ENCODE results near the gene TMED9.

DNA sequence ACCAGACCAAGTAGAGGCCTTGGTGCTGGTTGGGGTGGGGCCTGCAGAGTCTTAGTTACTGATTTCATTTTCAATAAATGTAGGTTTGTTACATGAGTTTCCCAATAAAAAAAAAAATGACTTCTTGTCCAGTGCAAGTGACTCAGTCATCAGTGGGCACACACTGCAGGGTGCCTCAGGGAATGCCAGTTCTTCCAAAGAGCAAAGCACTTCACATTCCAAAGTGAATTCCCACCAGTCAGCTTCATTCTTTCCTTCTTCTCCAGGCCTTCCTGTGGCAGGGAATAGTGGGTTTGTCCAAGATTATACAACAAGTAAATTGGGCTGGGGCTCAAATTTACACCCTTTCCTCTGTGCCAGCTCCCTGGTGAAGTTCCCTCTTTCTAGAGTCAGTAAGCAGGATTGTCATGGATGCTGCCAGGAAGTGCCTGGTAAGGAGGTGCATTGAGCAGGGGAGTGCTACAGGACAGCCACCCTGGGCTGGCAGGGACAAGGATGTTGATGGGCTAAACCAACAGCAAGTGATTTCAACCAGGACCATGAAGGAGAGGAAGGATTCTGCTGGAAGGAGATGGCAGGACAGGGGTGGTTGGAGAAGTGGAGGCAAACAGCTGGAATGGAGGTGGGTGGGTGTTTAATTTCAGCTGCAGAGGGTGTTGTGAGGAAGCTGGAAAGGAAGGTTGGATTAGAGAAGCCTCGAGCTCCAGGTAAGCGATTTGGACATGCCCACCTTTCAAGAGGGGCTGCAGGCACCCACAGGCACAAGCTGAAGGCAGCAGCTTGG lies 4.2 kb downstream of the TMED9 start:
- TF ChIP-seq, protein P1, sequence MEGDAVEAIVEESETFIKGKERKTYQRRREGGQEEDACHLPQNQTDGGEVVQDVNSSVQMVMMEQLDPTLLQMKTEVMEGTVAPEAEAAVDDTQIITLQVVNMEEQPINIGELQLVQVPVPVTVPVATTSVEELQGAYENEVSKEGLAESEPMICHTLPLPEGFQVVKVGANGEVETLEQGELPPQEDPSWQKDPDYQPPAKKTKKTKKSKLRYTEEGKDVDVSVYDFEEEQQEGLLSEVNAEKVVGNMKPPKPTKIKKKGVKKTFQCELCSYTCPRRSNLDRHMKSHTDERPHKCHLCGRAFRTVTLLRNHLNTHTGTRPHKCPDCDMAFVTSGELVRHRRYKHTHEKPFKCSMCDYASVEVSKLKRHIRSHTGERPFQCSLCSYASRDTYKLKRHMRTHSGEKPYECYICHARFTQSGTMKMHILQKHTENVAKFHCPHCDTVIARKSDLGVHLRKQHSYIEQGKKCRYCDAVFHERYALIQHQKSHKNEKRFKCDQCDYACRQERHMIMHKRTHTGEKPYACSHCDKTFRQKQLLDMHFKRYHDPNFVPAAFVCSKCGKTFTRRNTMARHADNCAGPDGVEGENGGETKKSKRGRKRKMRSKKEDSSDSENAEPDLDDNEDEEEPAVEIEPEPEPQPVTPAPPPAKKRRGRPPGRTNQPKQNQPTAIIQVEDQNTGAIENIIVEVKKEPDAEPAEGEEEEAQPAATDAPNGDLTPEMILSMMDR (IDR thresholded peaks at IDR 0.05; ENCODE audit: low read depth, low read length, poor library complexity, severe bottlenecking): no peak
- no peak for TF ChIP-seq EZH2phosphoT487 (IDR thresholded peaks at IDR 0.05; ENCODE audit: borderline replicate concordance, low read length)

Data from DOHH2 (cell line).